Parathyroid adenoma (tissue), 2 donors: Measurements from ENCODE around the gene PALS2.

Experiments
- H2AFZ ChIP-seq: fragments of 300-600 bp; sonication (generic); one replicate; pipeline ENCODE4 v1.7.0; 2017; ENCODE audit warnings: antibody characterized with exemption, mild to moderate bottlenecking
- H3K27ac ChIP-seq: fragments of 300-600 bp; sonication (generic); one replicate; pipeline ENCODE4 v1.7.0; 2017
- H3K27me3 ChIP-seq: fragments of 300-600 bp; sonication (generic); one replicate; pipeline ENCODE4 v1.7.0; 2017; ENCODE audit warnings: low read length; ENCODE audit not compliant: control insufficient read depth, insufficient read depth
- H3K36me3 ChIP-seq: fragments of 300-600 bp; sonication (generic); one replicate; pipeline ENCODE4 v1.7.0; 2017; ENCODE audit warnings: low read length; ENCODE audit not compliant: control insufficient read depth, insufficient read depth
- H3K4me1 ChIP-seq: fragments of 300-600 bp; sonication (generic); one replicate; pipeline ENCODE4 v1.7.0; 2017; ENCODE audit warnings: control low read depth
- H3K4me2 ChIP-seq: fragments of 300-600 bp; sonication (generic); one replicate; pipeline ENCODE4 v1.7.0; 2017; ENCODE audit warnings: low read length
- H3K4me3 ChIP-seq: fragments of 300-600 bp; sonication (generic); one replicate; pipeline ENCODE4 v1.7.0; 2017; ENCODE audit warnings: low read depth, low read length
- H3K79me2 ChIP-seq: fragments of 300-600 bp; sonication (generic); one replicate; pipeline ENCODE4 v1.7.0; 2017; ENCODE audit warnings: control low read depth
- H3K9ac ChIP-seq: fragments of 300-600 bp; sonication (generic); one replicate; pipeline ENCODE4 v1.7.0; 2017; ENCODE audit warnings: mild to moderate bottlenecking
- H3K9me3 ChIP-seq: fragments of 300-600 bp; sonication (generic); one replicate; pipeline ENCODE4 v1.7.0; 2017; ENCODE audit warnings: low read length; ENCODE audit not compliant: control insufficient read depth
- CTCF ChIP-seq: fragments of 300-600 bp; sonication (generic); IDR thresholded peaks from one replicate; pipeline ENCODE4 v1.7.0; 2017; ENCODE audit warnings: antibody characterized with exemption, mild to moderate bottlenecking
- donor health status: primary hyperparathyroidism.

Gene PALS2

GRCh38 chr7:24595671-24596418, 22.6 kb downstream of the PALS2 start:
- Histone ChIP-seq H2AFZ (no peak overlapping the region), H3K4me2 (no peak overlapping the region), H3K27me3 (no peaks in the 10 kb centered on the region), H3K4me3 (no peak overlapping the region), H3K36me3 (no peaks in the 10 kb centered on the region), H3K9me3 (no peaks in the 10 kb centered on the region), H3K27ac (no peak overlapping the region), H3K9ac (no peak overlapping the region), H3K79me2 (no peaks in the 10 kb centered on the region), H3K4me1 (no peaks in the 10 kb centered on the region)
- no peak for TF ChIP-seq CTCF

- Histone ChIP-seq H3K9me3 (no peaks in the 10 kb centered on the region), H3K36me3 (no peaks in the 10 kb centered on the region), H3K4me2 (no peak overlapping the region), H3K4me1 (no peaks in the 10 kb centered on the region), H3K27me3 (no peaks in the 10 kb centered on the region), H3K9ac (no peak overlapping the region), H3K27ac (no peak overlapping the region), H3K4me3 (no peak overlapping the region), H3K79me2 (no peaks in the 10 kb centered on the region), H2AFZ (no peak overlapping the region)
- no peak for TF ChIP-seq CTCF
Observed at GRCh38 chr7:24597014-24597413, 23.8 kb downstream of the PALS2 start.

GRCh38 chr7:24601600-24601999, 28.3 kb downstream of the PALS2 start:
- Histone ChIP-seq H3K27ac (no peak overlapping the region), H3K79me2 (no peaks in the 10 kb centered on the region), H3K36me3 (no peaks in the 10 kb centered on the region), H3K27me3 (no peaks in the 10 kb centered on the region), H3K9me3 (no peaks in the 10 kb centered on the region), H3K4me3 (no peak overlapping the region), H3K4me1 (no peaks in the 10 kb centered on the region), H3K4me2 (no peak overlapping the region), H3K9ac (no peak overlapping the region), H2AFZ (no peak overlapping the region)
- TF ChIP-seq CTCF = no peak

GRCh38 chr7:24602860-24603456, 29.7 kb downstream of the PALS2 start:
- Histone ChIP-seq H3K27ac (no peak overlapping the region), H3K4me3 (no peak overlapping the region), H3K27me3 (no peaks in the 10 kb centered on the region), H3K4me2 (no peak overlapping the region), H3K36me3 (no peaks in the 10 kb centered on the region), H3K9ac (no peak overlapping the region), H3K79me2 (no peaks in the 10 kb centered on the region), H3K9me3 (no peaks in the 10 kb centered on the region), H2AFZ (no peak overlapping the region), H3K4me1 (no peaks in the 10 kb centered on the region)
- TF ChIP-seq CTCF = no peak

- no peaks in the 10 kb centered on the region for H3K27me3 ChIP-seq
- H2AFZ ChIP-seq = no peak overlapping the region
- no peak overlapping the region for H3K4me3 ChIP-seq
- no peak overlapping the region for H3K4me2 ChIP-seq
- no peak for TF ChIP-seq CTCF
- H3K36me3 ChIP-seq = no peaks in the 10 kb centered on the region
- no peaks in the 10 kb centered on the region for H3K9me3 ChIP-seq
- no peak overlapping the region for H3K27ac ChIP-seq
- H3K79me2 ChIP-seq = no peaks in the 10 kb centered on the region
- no peak overlapping the region for H3K9ac ChIP-seq
- no peaks in the 10 kb centered on the region for H3K4me1 ChIP-seq
Observed at GRCh38 chr7:24604630-24605029, 31.4 kb downstream of the PALS2 start.
